Amygdala (tissue), 56 donors: ENCODE data around the gene VPS41.
A peak's percentile ranks its signal among the peaks of the same experiment; 100 is the strongest.

ENCODE experiments used
- DNase-seq, 56 donors: peaks; one replicate each; lab custom pipeline; 2025; lab: John Stamatoyannopoulos, UW

The VPS41 gene

DNA sequence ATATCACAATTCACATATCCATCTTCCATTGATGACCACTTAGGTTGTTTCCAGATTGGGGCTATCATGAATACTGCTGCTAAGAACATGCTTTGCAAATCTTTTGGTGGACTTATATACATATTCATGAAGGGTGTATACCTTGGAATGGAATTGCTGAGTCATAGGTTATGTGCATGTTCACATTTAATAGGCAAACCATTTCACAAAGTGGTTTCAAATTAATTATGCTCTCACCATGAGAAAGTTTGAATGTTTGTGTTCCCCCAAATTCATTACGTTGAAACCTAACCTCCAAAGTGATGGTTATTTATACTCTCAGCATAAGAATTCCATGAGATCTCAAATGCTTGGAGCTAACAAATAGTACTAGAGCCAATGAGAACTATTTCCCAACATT lies 86.4 kb downstream of the VPS41 start:
- DNase-seq: no peak

DNA sequence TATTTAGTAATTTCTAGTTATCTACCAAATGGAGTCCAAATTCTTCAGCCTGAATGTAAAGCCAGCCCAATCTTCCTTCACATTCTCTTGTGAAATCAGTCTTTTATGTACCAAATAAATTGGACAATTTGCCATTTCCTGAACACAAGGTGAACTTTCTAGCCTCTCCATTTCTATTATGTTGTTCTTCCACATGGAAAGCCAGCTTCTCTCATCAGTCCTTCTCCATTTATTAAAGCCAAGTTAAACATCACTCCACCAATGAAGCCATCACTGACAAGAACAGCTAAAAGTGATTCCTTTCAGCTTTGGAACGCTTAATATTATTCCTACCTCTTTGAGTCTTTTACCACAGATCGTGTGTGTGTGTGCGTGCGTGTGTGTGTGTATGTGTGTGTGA lies 88.4 kb downstream of the VPS41 start:
- DNase-seq: no peak

DNA sequence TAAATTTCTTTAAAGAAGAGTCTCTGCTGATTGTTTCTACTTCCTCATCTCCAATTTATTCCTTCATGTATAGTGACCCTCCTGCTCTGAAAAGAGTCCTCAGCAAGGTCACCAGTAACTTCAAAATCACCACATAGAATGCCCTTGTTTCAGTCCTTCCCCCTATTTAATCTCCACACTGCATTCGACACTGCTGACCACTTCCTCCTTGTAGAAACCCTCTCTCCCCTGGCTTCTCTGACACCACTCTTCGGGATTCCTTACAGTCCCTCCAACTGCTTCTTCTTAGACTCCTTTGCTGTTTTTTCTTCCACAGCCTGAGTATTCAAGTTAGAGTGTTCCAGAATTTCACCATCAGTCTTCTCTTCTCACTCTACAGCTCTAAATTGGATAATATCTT lies 89.5 kb downstream of the VPS41 start:
- DNase-seq: no peak

DNA sequence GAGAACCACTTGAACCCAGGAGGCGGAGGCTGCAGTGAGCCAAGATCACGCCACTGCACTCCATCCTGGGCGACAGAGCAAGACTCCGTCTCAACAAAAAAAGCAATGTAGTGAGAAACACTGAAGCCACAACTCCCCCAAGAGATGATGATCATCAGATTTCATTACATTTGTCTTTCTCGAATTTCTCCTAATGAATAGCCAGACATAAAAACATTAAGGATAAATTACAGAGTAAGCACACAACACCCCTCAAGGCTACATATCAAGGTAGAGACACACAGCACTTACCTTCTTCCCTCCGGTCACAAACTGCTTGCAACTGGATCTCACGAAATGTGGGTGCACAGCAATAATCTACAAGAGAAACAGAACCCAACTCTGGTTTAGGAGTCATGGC lies 91.5 kb downstream of the VPS41 start:
- no peak for DNase-seq

DNA sequence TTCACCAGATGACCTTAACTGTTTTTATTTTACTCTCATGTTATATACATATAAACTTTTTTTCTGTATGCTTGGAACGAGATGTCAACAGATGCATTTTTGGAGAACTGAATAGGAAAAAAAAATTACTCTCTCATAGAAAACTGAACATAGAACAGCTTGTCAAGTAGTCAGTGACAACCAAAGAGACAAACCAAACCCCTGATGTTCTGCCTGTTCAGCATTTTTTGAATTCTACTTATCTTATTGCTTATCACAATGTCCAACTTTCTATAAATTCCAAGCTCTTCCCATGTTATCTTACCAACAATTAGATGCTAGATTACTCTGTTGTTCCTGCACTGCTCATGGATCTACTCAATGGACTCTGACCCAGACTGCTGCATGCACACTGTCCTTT lies 95.2 kb downstream of the VPS41 start:
- DNase-seq: no peak

GRCh38 chr7:38806912-38807311 lies 102.1 kb downstream of the VPS41 start:
- DNase-seq: no peak

GRCh38 chr7:38801786-38802185 lies 107.2 kb downstream of the VPS41 start:
- no peak for DNase-seq

DNA sequence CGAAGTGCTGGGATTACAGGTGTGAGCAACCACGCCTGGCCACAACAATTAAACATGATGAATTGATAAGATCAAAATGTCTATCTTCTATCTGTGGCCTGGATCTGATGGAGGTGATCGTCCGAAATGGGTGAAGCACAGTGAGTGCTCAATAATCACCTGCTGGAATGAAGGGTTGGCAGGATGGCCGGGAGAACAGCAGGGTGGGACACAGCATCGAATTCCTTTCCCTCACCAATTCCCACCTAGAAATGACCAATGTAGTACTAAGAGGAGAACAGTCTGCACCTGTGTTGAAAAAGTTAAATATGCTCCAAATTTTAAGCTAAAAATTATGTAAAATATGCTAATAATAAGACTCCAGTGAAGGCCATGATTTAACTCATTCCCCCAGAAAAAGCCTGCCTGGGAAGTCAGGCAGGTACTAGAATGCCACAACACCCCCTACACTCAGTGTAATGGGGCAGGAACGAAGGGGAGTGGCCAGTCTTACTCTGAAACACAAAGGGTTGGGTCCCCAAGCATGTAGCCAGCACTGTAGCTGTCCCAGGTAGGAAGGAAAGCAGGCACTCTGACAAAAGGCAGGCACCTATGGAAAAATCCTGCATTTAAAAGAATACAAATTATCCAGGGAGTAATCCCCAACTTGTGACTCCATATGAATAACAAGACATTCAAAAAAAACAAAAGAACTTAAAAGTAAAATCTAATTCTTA lies 110.3 kb downstream of the VPS41 start:
- DNase-seq: no peak

DNA sequence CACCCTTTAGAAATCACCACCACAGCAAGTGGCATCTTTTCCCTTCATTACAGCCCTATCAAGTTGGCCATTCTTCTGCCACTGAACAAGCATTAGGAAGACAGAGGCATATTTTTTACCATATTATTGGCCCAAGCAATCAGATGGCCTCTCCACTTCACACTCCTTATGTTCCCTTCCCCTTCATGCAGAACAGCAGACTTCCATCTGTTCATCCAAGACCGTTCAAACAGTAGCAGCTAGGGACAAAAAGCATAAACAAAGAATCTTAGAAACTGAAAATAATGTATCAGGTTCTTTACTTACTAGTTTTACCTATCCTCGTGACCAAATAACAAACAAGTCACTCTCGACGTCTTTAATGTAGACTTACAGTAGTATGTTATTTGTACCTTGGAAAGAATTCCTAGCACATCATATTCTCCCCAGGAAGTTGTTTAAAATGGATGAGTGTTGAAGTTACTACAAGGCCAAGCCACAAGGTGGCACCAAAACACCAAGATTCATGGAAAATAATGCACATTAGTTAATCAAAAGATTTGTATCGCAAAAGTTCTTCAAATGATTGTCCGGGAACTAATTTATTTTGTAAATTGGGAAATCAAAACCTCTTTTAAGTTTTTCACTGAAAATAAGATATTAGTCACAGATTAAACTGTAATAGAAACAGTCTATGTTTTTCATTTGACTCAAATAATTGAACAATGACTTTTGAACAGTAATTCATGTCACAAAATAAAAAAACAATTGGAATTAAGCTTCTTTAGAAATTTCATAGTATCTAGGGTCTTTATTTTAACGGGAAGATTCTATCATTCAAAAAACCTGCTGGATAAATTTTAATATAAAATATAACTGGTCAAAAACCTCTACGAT lies 112.1 kb downstream of the VPS41 start:
- peak in 29 of 56 donors; percentile 2 to 80 (median 14) for DNase-seq

DNA sequence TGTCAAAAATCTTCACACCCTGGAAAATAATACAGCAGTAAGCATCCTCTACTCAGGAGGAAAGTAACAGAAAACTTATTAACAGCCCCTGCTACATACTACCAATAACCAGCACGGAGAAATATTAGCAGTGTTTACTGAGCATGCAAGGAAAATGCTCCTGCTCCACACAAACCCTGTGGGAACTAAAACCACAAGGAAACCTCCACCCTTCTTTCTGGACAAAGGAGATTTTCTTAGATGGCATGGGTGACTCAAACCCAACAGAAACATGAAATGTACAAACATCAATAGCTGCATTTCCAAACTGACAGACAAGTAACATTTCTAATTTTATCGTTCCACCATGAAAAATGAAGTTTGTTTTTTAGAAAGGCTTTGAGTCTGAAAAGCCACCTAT lies 113.4 kb downstream of the VPS41 start:
- DNase-seq: no peak

DNA sequence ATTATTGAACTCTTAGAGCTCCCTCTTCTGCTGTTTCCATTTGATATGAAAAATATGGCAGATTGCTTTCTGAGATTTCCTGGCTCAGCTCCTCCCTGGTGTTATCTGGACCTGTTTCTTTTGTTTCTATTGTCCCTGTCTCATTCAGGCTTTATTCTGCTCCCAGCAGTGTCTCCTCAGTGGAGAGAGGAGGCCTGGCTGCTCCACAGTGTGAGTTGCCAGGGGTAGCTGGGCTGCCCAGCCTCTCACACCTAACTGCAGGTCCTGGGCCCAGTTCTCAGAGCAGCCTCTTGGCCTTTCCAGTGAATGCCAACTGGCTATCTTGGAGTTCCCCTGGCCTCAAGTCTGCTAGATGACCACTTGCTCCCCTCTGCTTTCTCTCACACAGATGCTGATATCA lies 127.0 kb downstream of the VPS41 start:
- DNase-seq: no peak

GRCh38 chr7:38777609-38778008 lies 131.4 kb downstream of the VPS41 start:
- no peak for DNase-seq

DNA sequence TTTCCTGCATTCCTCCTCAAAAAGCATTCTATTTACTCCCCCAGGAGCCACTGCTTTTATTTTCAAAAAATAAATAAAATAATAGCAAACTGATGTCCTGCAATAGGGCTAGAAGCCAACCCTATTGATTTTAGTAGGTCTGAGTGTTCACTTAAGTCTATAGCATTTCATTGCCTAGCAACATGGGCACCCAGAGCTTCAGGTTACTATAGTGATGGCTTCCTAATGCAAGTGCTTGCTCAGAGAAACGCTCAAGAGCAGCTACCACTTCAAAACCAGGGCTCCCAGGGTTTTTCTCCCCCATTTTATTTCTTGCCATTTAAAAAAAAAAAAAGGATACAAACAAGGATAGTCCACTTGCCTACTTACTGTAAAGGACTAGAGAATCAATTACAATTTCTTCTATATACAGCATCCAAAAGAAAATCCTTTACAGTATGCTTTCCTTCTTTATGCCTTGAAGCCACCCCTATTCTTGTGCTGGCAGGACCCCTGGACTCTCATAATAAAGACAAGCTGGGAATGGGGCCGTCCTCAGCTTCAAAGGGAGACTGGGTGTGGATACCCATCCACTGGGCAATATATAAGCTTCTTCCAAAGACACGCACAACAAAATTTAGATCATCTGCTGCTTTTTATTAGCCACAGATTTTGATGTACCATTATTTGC lies 133.3 kb downstream of the VPS41 start:
- peak in 1 of 56 donors; percentile 3 for DNase-seq

- DNase-seq: no peak
These were observed 135.6 kb downstream of the VPS41 start for GRCh38 chr7:38773430-38773829.

DNA sequence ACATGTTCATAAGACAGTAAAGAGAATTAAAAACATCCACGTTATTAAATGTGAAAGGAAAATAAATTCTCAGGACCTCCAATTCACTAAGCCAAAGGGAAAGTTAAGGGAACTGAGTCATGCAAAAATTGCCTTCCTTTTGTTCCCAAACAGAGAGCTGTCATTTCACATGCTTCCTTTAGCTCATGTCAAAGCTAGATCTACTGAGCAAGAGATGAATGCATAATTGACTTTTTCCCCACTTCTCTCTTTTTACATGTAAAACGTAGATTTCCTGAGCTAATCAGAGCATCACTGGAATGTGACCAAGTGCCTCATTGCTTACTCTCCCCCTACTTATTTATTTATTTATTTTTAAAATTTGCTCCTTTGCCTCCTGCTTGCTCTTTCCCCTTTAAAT lies 148.8 kb downstream of the VPS41 start:
- no peak for DNase-seq

DNA sequence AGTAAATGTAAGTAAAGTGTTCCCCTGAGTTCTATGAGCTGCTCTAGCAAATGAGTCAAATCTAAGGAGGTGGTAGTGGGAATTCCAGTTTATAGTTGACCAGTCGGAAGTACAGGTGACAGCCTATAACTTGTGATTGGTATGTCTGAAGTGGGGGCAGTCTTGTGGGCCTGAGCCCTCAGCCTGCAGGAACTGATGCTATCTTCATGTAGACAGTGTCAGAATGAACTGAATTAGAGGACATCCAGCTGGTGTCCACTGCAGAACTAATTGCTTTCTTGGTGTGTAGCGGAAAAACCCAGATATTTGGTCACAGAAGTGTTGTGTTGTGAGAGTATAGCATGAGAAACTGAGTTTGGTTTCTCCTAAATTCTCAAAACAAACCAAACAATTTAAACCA lies 150.0 kb downstream of the VPS41 start:
- no peak for DNase-seq

- no peak for DNase-seq
These were observed 151.1 kb downstream of the VPS41 start for GRCh38 chr7:38757931-38758330.

GRCh38 chr7:38756521-38756920 lies 152.5 kb downstream of the VPS41 start:
- DNase-seq: no peak

DNA sequence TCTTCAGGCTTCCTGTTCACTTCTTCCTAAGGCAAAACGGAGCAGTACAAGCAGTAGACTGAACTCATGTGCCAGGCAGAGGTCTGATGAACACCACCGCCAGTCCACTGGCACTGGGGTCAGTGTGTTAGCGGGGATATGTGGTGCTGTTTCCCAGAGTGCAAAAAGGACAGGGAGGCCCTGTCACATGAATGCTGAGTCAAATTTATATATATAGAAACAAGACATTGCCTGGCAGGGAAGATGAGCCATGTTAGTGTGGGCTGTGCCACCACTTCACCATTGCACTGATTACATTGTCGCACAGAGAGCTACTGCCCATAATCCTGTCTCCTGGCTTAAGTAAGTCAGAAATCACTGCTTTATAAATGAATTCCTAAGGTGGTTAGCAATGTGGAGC lies 155.6 kb downstream of the VPS41 start:
- peak in 5 of 56 donors; percentile 2 to 13 (median 8) for DNase-seq

- DNase-seq: no peak
These were observed 157.6 kb downstream of the VPS41 start for GRCh38 chr7:38751416-38751815.

DNA sequence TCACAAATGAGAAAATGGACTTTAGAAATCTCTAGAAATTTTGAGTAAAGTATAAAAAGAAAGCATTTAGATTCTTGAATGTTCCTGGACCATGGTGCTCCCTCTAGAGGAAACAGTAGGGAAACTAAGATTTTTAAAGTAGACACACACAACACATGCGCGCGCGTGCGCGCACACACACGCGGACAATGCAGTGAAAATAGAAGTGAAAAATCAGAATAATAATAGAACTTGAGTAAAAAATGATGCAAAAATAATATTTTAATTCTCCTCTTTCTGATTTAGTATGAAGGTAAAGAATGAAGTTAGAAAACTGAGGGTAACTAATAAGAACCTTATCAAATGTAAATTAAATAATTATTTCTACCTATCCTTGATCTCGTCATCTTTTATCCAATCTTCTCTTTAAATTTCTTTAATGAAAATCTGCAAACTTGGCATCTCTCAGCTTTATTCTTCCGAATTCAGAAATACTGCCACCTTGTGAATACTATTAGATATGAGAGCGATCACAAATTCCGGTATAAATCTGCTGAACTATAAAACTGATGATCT lies 160.9 kb downstream of the VPS41 start:
- peak in 3 of 56 donors; percentile 6 to 19 (median 15) for DNase-seq
